Testis (tissue), 5 donors: ENCODE results near the gene ESYT1. TPM values are rescaled to one million over a fixed set of nuclear protein-coding genes. Genes with fewer than 3 reads are reported as not detected.

ENCODE experiments used
- DNase-seq: peaks from one replicate; pipeline ENCODE4 v3.0.0-alpha.2; 2019
- H3K27ac ChIP-seq, 2 donors: fragments of 200-600 bp; sonication (generic); one replicate each; pipeline ENCODE4 v1.5.1; 2019
- H3K27me3 ChIP-seq: fragments of 200-600 bp; sonication (generic); one replicate; pipeline ENCODE4 v1.5.1; 2019
- H3K36me3 ChIP-seq: fragments of 200-600 bp; sonication (generic); one replicate; pipeline ENCODE4 v1.5.1; 2017; ENCODE audit warnings: low read depth; ENCODE audit errors: missing control alignments
- H3K4me1 ChIP-seq: fragments of 200-600 bp; sonication (generic); one replicate; pipeline ENCODE4 v1.5.1; 2019
- H3K4me3 ChIP-seq, 2 donors: fragments of 200-600 bp; sonication (generic); one replicate each; pipeline ENCODE4 v1.5.1; 2017 to 2019
- H3K9me3 ChIP-seq: fragments of 200-600 bp; sonication (generic); one replicate; pipeline ENCODE4 v1.5.1; 2017
- CTCF ChIP-seq, 3 experiments: fragments of 450-650 bp in 2 of 3; fragments of 200-600 bp in 1 of 3; sonication (generic) in 1 of 3; IDR thresholded peaks; one replicate each; pipeline ENCODE4 v1.5.1; 2016 to 2019; ENCODE audit warnings: antibody characterized with exemption in 3 of 3, mild to moderate bottlenecking in 2 of 3, moderate library complexity in 1 of 3
- POLR2A ChIP-seq: fragments of 450-650 bp; IDR thresholded peaks from one replicate; pipeline ENCODE4 v1.6.1; 2017; ENCODE audit warnings: antibody characterized with exemption, mild to moderate bottlenecking, moderate library complexity
- WGBS, 2 donors: methylation state at CpG; one replicate each; pipeline ENCODE4 v1.1.5; 2018; 5-methylcytosine and 5-hydroxymethylcytosine counted together
- intact Hi-C: fragments of 100-400 bp; cut with DNase I; formaldehyde crosslinking; loops from one replicate; pipeline ENCODE4 v1.15.1; 2023; ENCODE audit warnings: low total_unique reads
- long read RNA-seq, 2 donors: transcript quantifications; one replicate each; lab custom pipeline, GENCODE V29; 2026
- polyA plus RNA-seq: library from polyadenylated mRNA; stranded (reverse); fragments of 350-450 nt; fragmentation: Illumina TruSeq; extraction: RNeasy Lipid Tissue Mini Kit (QIAGEN cat#74804); gene quantifications from one replicate; pipeline ENCODE4 v1.2.3, GENCODE V29; 2014; ENCODE audit warnings: low read depth, low replicate concordance; ENCODE audit not compliant: insufficient read depth
- total RNA-seq, 2 donors: library from RNA; depleted of rRNA; stranded (reverse); fragments of >200 nt; gene quantifications; one replicate each; pipeline ENCODE4 v1.2.3, GENCODE V29; 2016

The ESYT1 gene
- 10 to 100 TPM; 72.0 to 99.8 TPM for total RNA-seq
- polyA plus RNA-seq = 50.8 TPM
- long read RNA-seq, donor 1, full-length matches to known transcripts = 17 of 17 reads
- long read RNA-seq, donor 1, partial matches to known transcripts = 0 of 17 reads
- long read RNA-seq, donor 1, other reads (novel, unspliced or antisense) = 0 of 17 reads
- long read RNA-seq, donor 2, full-length matches to known transcripts = 10 of 23 reads
- long read RNA-seq, donor 2, partial matches to known transcripts = 13 of 23 reads
- long read RNA-seq, donor 2, other reads (novel, unspliced or antisense) = 0 of 23 reads

- intact Hi-C loops = loop anchor here (5.0 kb wide), 1 partner anchor 34 kb away; no protein-coding TSS in a partner anchor
- TF ChIP-seq CTCF (IDR thresholded peaks at IDR 0.05) (no peak), POLR2A (peak; percentile 96)
- no peaks in the 10 kb centered on the region for H3K27me3 ChIP-seq
- H3K4me1 ChIP-seq = peaks cover 26% of the 10 kb centered on the region
- peak within 1 kb of the TSS; percentile 77 for H3K4me3 ChIP-seq
- DNase-seq = peak; percentile 99
- WGBS, 2 donors = 0% methylated on average over 23 to 36 of the region's 49 CpGs
- H3K36me3 ChIP-seq = no peaks in the 10 kb centered on the region
- peak within 1 kb of the TSS; percentile 80 to 93 for H3K27ac ChIP-seq
- no peaks in the 10 kb centered on the region for H3K9me3 ChIP-seq
These were observed at the start of gene ESYT1 for GRCh38 chr12:56127888-56128669. ESYT1 (plus strand) TSS chr12:56128267; CDS start chr12:56128320, 53 bp downstream.

- intact Hi-C loops = no loop called here
- Histone ChIP-seq H3K27ac (no peak overlapping the region), H3K9me3 (no peaks in the 10 kb centered on the region), H3K36me3 (no peaks in the 10 kb centered on the region), H3K4me3 (no peak overlapping the region), H3K4me1 (peaks cover 7% of the 10 kb centered on the region), H3K27me3 (no peaks in the 10 kb centered on the region)
- DNase-seq = no peak
- TF ChIP-seq POLR2A (no peak), CTCF (IDR thresholded peaks at IDR 0.05) (no peak)
- whole genome bisulfite sequencing, 2 donors = 92 to 100% methylated on average over 1 of the region's 1 CpG
These were observed 49.6 kb upstream of the ESYT1 start for GRCh38 chr12:56078427-56078826.

GRCh38 chr12:56078931-56079722 is 48.9 kb upstream of the ESYT1 start:
- Histone ChIP-seq H3K27ac (no peak overlapping the region), H3K9me3 (no peaks in the 10 kb centered on the region), H3K4me1 (peaks cover 7% of the 10 kb centered on the region), H3K4me3 (peak overlapping the region; percentile 39 to 42), H3K27me3 (no peaks in the 10 kb centered on the region), H3K36me3 (no peaks in the 10 kb centered on the region)
- intact Hi-C loops = no loop called here
- WGBS, 2 donors = 1% methylated on average over 16 to 50 of the region's 50 CpGs
- peak; percentile 76 for DNase-seq
- TF ChIP-seq CTCF (IDR thresholded peaks at IDR 0.05) (peak; percentile 31 to 69 (median 61)), POLR2A (no peak)

GRCh38 chr12:56079723-56080555 is 48.1 kb upstream of the ESYT1 start, which contains the start of gene ERBB3:
ERBB3 (plus strand) TSS chr12:56080165; CDS start chr12:56080301, 136 bp downstream.
- peak; percentile 29 for DNase-seq
- 1 to 2% methylated on average over 15 to 54 of the region's 59 CpGs for WGBS, 2 donors
- no peaks in the 10 kb centered on the region for H3K36me3 ChIP-seq
- peak within 1 kb of the TSS; percentile 39 to 42 for H3K4me3 ChIP-seq
- H3K9me3 ChIP-seq = no peaks in the 10 kb centered on the region
- TF ChIP-seq CTCF (IDR thresholded peaks at IDR 0.05) (no peak), POLR2A (no peak)
- H3K4me1 ChIP-seq = peaks cover 7% of the 10 kb centered on the region
- intact Hi-C loops = no loop called here
- H3K27ac ChIP-seq = no peak within 1 kb of the TSS
- H3K27me3 ChIP-seq = no peaks in the 10 kb centered on the region
